ENCODE measurements around the gene SOS1. TPM values are rescaled to one million over a fixed set of nuclear protein-coding genes. Genes with fewer than 3 reads are reported as not detected.
A peak's percentile ranks its signal among the peaks of the same experiment; 100 is the strongest.

Gene SOS1
- total and polyA plus RNA-seq, 2 of the 13 experiments (the other 11 are each of a cell fraction or from before 2014, with no cell fraction given): 20.8 to 60.4 TPM

- TF ChIP-seq, protein P1, sequence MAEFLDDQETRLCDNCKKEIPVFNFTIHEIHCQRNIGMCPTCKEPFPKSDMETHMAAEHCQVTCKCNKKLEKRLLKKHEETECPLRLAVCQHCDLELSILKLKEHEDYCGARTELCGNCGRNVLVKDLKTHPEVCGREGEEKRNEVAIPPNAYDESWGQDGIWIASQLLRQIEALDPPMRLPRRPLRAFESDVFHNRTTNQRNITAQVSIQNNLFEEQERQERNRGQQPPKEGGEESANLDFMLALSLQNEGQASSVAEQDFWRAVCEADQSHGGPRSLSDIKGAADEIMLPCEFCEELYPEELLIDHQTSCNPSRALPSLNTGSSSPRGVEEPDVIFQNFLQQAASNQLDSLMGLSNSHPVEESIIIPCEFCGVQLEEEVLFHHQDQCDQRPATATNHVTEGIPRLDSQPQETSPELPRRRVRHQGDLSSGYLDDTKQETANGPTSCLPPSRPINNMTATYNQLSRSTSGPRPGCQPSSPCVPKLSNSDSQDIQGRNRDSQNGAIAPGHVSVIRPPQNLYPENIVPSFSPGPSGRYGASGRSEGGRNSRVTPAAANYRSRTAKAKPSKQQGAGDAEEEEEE (CRISPR knock-in tag; IDR thresholded peaks at IDR 0.05; ENCODE audit: borderline replicate concordance): no peak
- no peak for TF ChIP-seq SP140L (CRISPR knock-in tag; IDR thresholded peaks at IDR 0.05; ENCODE audit: borderline replicate concordance)
- TF ChIP-seq ZBTB10 (CRISPR knock-in tag; IDR thresholded peaks at IDR 0.05; ENCODE audit: borderline replicate concordance): no peak
- TF ChIP-seq, protein P2, sequence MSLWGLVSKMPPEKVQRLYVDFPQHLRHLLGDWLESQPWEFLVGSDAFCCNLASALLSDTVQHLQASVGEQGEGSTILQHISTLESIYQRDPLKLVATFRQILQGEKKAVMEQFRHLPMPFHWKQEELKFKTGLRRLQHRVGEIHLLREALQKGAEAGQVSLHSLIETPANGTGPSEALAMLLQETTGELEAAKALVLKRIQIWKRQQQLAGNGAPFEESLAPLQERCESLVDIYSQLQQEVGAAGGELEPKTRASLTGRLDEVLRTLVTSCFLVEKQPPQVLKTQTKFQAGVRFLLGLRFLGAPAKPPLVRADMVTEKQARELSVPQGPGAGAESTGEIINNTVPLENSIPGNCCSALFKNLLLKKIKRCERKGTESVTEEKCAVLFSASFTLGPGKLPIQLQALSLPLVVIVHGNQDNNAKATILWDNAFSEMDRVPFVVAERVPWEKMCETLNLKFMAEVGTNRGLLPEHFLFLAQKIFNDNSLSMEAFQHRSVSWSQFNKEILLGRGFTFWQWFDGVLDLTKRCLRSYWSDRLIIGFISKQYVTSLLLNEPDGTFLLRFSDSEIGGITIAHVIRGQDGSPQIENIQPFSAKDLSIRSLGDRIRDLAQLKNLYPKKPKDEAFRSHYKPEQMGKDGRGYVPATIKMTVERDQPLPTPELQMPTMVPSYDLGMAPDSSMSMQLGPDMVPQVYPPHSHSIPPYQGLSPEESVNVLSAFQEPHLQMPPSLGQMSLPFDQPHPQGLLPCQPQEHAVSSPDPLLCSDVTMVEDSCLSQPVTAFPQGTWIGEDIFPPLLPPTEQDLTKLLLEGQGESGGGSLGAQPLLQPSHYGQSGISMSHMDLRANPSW (CRISPR knock-in tag; IDR thresholded peaks at IDR 0.05; ENCODE audit: borderline replicate concordance): 0 out of 2 replicates have a peak, but pooled peaks have one; percentile 3
- TF ChIP-seq, protein P3, sequence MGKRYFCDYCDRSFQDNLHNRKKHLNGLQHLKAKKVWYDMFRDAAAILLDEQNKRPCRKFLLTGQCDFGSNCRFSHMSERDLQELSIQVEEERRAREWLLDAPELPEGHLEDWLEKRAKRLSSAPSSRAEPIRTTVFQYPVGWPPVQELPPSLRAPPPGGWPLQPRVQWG (CRISPR knock-in tag; IDR thresholded peaks at IDR 0.05; ENCODE audit: borderline replicate concordance, low read depth): no peak
- TF ChIP-seq HCFC1 (IDR thresholded peaks at IDR 0.05; ENCODE audit: low read depth, low read length): no peak
- no peak for TF ChIP-seq ZNF660 (CRISPR knock-in tag; IDR thresholded peaks at IDR 0.05; ENCODE audit: borderline replicate concordance, low read depth)
- TF ChIP-seq BCL6 (CRISPR knock-in tag; IDR thresholded peaks at IDR 0.05): peak; percentile 53; the same call in 1 of the 2 replicates
- TF ChIP-seq, protein P4, sequence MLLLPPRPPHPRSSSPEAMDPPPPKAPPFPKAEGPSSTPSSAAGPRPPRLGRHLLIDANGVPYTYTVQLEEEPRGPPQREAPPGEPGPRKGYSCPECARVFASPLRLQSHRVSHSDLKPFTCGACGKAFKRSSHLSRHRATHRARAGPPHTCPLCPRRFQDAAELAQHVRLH (CRISPR knock-in tag; IDR thresholded peaks at IDR 0.05; ENCODE audit: borderline replicate concordance, low read depth): no peak
- TF ChIP-seq ZNF138 (CRISPR knock-in tag; IDR thresholded peaks at IDR 0.05; ENCODE audit: low read depth): no peak
- no peak for TF ChIP-seq ZNF597 (CRISPR knock-in tag; IDR thresholded peaks at IDR 0.05)
- TF ChIP-seq FOXA3 (CRISPR knock-in tag; IDR thresholded peaks at IDR 0.05): 0 out of 2 replicates have a peak, but pooled peaks have one; percentile 32
- no peak for TF ChIP-seq ZNF329 (CRISPR knock-in tag; IDR thresholded peaks at IDR 0.05; ENCODE audit: low read depth)
- TF ChIP-seq, protein P5, sequence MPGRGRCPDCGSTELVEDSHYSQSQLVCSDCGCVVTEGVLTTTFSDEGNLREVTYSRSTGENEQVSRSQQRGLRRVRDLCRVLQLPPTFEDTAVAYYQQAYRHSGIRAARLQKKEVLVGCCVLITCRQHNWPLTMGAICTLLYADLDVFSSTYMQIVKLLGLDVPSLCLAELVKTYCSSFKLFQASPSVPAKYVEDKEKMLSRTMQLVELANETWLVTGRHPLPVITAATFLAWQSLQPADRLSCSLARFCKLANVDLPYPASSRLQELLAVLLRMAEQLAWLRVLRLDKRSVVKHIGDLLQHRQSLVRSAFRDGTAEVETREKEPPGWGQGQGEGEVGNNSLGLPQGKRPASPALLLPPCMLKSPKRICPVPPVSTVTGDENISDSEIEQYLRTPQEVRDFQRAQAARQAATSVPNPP (CRISPR knock-in tag; IDR thresholded peaks at IDR 0.05): no peak
- TF ChIP-seq KLF13 (CRISPR knock-in tag; IDR thresholded peaks at IDR 0.05): no peak
- no peak for TF ChIP-seq TRIM24 (CRISPR knock-in tag; IDR thresholded peaks at IDR 0.05)
- no peak for TF ChIP-seq EP300 (IDR thresholded peaks at IDR 0.05; ENCODE audit: low read depth in 2 of 2, low read length in 2 of 2)
- no peak for TF ChIP-seq EP300 (CRISPR knock-in tag; IDR thresholded peaks at IDR 0.05; ENCODE audit: borderline replicate concordance)
- TF ChIP-seq ZNF317 (CRISPR knock-in tag; IDR thresholded peaks at IDR 0.05): no peak
Observed at GRCh38 chr2:39133215-39133851, 12.5 kb upstream of the SOS1 start (continued).

Measured in HepG2 (cell line).